HG02588 (cell line): ENCODE measurements around the gene STX10.

Experiments used
- ATAC-seq: cut with Tn5 transposase; IDR thresholded peaks from one replicate; pipeline ENCODE4 v1.9.1; 2021; ENCODE audit warnings: mild to moderate bottlenecking, moderate library complexity; ENCODE audit not compliant: unreplicated experiment

Gene STX10

DNA sequence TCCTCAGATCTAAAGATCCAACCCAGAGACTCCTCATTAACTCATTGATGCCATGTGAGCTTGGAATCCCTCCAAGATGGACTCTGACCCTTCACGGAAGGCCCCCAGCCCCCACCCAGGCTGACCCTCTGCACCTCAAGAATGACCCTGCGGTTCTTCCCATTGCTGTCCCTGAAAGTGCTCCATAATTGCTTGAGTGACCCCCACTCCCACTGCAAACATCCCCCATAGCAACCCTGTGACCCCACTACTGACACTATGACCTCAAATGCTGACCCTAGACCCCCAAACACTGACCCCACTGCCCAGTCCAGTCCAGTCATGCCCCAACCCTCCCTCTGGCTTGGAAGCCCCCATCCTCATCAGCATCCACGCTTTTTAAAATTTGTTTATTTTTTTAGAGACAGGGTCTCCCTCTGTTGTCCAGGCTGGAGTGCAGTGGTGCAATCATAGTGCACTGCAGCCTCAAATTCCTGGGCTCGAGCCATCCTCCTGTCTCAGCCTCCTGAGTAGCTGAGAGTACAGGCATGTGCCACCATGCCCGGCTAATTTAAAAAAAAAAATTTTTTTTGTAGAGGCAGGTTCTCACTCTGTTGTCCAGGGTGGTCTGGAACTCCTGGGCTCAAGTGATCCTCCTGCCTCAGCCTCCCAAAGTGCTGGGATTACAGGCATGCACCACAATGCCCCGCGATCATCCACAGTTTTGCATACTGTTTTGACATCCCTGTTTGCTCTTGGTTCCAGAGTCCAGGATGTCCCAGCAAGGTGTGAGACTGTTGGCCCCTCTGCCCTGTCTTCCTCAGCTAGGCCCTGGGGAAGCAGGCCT lies 48.4 kb downstream of the STX10 start:
- no peak for ATAC-seq

DNA sequence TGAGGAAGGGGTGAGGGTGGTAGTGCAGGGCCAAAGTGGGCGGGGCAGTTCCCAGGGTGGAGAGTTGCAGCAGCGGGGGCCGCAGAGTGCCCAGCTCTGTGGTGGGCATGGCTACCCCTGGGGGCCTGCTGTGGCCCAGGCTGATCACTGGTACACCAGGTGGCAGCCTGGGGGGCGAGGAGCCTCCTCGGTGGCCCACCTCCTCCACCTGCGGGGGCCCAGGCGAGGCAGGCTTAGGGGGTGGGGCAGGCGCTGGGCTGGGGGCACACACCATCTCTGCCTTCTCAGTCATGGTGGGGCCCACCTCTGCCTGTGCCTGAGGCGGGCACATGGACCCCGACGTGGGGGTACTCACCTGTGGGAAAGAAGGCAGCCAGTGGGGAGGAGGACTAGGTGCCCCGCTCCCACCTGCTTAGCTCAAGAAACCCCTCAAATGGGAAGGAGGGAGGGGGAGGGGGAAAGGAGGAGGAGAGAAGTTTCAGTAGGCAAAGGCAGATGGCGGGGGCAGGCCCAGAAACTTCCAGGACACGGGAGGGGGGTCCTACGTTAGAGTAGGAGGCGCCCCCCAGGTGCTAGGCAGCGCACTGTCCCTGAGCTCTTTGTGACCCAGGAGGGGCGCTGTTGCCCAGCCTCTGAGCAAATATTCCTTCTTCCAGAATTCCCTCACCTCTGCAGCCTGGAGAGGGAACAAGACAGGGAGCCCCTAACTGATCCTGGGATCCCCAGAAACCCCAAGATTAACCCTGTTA lies 49.2 kb downstream of the STX10 start:
- no peak for ATAC-seq

DNA sequence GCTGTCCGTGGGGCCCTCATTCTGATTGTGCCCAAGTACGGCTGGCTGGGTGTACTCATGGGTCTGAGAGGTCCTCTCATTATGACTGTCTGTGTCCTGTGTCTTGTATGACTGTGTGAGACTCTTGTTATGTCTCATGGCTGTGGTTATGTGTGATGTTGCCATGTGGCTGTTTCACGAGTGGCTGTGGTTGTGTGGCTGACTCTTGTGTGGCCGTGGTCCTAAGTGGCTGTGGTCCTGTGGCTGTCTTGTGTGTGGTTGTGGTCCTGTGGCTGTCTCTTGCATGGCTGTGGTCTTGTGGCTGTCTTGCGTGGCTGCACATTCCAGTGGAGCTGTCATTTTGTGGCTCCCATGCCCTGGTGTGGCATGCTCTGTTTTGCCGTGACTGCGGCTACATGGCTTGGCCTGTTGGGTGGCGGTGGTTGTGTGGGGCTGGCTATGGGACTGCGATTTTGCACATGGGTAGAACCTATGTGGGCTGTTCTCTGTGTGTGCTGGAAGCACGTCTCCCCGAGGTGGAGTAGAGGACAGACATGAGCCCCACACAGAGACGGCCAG lies 50.1 kb downstream of the STX10 start:
- ATAC-seq: no peak

DNA sequence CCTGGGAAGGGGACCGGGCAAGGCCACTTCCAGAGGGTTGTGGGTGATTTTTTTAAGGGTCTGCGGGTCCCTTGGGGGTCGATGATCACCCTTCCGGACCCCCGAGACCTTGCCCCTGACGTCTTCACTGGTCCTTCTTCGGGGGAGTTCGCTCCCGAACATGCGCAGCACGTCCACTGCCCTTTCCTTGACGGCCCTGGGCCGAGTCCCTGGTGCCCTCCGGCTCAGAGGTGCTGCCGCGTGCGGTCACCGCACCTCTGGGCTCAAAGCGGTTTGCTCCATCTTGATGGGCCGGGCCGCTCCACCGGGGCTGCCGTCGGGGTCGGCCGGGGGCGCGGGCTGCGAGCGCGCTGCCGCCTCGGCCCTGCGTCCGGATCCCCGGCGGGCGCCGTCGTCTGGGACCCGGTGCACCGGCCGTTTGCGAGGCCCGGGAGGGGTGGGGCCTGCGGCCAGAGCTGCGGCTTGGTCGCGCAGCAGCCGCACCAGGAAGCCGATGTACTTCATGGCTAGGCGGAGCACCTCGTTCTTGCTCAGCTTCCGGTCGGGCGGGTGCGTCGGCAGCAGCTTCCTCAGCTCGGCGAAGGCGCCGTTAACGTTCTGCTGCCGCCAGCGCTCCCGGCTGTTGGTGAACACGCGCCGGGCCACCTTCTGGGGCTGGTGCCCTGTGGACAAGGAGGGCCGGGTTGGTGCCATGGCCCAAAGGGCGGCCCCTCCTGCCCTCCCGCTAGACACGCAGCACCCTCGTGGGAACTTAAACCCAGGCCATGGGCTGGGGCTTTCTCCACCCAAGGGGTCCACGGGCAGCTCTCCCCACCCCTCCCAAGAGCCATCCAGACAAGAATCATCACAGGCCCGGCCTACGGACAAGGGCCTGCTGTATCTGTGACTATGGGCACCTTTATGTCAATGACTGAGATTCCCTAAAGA lies 50.8 kb downstream of the STX10 start:
- no peak for ATAC-seq

DNA sequence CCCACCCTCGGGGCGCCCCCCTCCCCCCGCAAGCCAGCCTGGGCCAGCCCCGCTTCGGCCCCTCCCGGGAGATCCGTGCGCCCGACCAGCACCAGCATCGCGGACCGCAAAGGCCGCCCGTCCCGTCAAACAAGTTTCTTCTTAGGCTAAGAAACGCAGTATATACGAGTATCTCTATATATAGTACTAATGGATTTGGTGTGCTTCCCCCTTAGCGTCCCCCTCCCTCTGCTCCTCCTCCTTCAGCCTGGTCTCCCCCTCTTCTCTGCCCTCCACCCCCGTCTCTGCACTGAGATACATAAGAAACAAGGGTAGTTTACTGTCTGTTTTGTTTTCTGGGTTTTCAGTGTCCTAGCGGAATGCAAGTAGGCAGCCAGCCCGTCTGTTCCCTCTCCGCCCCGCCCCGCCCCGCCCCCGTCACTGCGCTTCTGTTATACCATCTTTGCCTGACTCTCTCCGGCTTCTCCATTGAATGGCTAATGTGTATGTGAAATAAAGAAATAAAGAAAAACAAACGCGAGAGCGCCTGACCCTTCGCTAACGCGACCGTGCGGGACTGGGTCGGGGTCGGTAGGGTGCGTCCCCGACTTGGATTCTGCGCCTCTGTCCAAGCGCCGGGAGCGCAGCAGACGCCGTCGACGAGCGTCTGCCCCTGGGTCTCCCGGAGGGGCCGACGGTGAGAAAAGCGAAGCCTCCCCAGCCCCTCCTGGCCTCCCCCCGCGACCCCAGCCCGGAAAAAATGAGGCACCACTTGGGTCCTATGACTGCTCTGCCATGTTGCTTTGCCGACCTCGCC lies 51.7 kb downstream of the STX10 start:
- ATAC-seq: no peak

DNA sequence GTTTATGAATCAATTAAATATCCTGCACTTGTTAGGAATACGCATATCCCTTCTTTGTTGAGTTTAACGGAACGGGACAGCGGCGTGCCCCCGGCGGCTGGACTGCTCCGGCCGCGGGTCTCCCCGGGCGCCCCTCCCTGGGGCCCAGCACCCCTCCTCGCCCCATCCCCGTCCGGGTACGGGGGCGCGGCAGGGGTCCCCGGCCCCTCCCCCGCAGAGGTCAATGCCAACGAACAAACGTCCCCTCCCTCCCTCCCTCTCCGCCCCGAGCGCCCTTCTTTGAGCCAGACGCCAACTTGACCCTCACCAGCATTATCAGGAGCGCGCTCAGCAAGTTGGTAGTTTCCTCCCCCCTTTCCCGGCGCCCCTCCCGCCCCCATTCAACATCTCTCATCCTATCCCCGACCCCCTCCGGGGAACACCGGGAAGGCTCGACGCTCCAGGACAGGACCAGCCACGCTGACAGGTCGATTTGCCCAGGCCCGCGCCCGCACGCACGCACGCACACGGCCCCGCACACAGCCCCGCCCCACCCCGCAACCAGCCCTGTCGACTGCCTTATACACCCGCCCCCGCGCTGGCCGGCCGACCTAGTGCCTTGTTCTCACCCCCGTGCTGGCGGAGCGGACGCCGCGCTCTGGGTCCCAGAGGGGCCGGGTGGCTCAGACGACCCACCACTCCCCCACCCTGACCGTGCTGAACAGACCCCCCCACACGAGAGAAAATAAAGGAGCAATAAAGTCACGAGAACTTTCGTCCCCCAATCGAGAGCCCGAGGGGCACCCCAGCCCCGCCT lies 52.5 kb downstream of the STX10 start:
- ATAC-seq: no peak

DNA sequence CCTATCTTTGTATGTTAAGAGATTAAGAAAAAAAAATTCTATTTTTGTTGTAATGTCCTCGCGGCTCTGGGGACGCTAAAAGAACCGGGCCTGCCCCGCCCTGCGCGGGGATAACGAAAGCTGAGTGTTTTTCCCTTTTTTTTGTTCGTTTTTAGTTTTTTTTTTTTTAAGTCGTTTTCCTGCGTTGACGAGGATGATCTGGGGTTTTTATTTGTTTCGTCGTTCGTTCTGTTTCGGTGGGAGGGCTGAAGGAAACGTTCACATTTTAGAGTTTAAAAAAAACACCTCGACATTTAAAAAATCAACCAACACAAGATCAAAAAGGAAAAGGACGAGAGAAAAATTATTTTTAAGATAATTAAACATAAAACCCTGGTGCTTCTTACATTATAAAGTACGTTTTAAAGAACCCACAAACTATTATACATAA lies 53.1 kb downstream of the STX10 start:
- ATAC-seq: no peak

DNA sequence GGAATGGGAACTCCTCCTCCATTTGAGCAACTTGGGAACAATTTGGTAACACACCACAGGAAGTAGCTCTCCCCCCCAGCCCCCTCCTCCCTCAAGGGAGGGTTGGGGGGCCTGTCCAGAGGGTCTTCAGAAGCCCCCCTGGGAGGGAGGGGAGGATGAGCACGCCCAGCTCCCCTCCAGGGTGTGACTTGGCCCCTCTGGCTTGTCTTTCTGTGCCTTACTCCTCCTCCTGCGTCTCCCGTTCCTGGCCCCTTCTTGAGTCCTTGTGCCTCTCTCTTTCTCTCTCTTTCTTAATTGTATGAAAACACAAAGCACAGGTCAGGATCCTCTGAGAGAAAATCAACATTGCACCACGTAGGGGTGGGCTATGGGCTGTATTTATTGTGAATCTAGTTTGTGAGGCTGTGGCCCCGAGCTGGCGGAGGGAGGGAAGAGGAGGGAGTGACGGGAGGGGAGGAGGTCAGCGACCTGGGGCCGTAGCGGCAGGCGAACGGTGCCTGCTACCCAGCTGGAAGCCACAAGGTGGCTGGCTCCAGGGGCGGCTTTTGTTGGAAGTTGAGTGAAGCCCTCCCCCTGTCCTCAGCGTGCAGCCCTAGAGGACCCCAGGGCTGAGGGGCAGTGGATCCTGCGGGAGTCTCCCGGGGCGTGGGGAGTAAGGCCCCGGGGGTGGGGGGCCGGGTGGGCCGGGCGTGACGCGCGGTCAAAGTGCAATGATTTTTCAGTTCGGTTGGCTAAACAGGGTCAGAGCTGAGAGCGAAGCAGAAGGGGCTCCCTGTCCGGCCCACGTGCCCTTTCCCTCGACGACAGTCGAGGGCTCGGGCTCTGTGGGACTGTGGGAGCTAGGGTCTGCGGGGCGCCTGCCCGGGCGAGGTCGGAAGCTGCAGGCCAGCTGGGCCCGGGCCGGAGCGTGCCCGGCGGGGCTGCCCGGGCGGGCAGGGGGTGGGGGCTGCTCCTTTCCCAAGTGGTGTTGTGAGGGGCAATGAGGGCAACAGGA lies 53.9 kb downstream of the STX10 start:
- no peak for ATAC-seq

DNA sequence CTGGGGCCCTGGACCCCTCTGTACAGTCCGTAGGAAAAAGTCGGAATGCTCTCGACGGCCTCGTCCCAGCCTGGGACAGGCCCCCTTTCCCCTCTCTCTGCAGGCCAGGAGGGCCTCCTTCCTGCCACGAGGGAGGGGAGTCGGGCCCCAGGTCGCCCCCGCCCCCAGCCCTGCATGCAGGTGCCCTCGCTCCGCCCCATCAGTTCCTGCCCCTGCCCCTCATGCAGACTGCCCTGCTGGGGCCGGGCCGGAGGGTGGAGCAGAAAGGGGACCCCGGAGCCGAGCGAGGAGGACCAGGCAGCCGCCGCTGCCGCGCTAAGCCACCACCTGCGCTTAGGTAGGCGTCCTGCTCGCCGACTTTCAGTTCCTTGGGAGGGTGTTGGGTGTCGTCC lies 54.8 kb downstream of the STX10 start:
- no peak for ATAC-seq

DNA sequence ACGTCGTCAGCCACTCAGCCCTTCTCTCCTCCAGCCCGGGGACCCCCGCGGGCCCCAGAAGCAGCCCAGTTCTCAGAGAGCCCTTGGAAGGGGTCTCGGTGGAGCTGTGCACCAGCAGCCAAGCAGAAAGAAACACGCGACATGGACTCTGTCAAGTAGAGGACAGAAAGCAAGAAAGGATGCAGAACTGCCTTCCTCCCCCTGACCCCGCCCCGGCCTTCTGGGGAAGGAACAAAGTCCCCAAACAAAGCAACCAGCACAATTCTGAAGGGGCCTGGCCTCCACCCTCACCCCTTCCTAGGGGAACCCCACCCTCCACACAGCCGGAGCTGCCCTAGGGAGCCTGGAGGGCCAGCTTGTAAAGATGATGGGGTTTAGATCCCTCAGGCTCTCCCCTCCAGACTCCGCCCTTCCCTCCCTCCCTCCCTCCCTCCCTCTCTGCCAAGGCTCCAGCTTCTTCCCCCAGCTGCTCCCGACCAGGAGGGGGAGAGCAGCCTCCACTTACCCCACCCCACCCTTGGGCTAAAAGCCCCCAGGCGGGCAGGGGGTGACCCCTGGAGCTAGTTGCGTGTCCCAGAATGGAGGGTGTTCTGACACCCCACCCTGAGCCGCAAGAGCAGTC lies 55.3 kb downstream of the STX10 start:
- ATAC-seq: no peak

DNA sequence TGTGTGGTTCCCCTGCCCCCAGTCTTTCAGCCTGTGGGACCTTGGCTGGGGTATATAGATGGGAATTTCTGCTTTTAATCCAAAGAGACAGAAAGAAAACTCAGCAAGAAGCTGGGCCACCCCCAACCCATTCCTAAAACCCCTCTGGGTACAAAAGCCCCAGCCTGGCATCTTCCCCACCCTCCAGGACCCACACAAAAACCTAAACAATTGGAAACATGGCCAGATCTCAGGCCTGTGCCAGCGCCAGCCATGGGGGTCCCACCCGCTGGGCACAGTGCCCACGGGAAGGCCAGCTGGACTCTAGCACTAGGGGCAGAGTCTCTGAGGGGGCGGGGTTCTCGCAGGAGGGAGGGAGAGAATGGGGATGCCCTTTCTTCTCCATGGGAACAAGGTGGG lies 56.1 kb downstream of the STX10 start:
- no peak for ATAC-seq
